Measurements from ENCODE around the gene TNFRSF8.

Gene TNFRSF8

DNA sequence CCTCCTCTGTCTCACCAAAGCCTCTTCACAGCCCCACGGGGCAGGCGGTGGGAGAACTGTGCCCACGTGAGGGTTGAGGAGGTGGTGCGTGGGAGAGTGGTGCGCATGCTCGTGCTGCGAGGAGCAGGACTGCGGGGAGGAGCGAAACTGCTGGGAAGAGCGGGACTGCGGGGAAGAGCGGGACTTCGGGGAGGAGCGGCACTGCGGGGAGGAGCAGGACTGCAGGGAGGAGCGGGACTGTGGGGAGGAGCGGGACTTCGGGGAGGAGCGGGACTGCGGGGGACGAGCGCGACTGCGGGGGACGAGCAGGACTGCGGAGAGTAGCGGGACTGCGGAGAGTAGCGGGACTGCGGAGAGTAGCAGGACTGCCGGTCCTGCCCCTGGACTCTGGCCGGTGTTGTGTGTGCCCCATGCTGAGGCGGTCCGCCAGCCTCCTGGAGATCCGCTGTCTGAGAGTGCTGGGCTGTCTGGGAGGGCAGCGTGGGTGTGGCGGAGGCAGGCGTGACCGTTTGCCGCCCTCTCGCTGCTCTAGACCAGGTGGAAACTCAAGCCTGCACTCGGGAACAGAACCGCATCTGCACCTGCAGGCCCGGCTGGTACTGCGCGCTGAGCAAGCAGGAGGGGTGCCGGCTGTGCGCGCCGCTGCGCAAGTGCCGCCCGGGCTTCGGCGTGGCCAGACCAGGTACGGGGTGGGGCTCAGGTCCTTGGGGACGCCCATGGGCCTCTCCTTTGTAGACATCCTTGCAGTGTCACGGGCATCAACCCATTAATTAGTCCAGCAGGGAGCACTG is 128.3 kb downstream of the TNFRSF8 start:
- Histone ChIP-seq H3K4me3 (ENCODE audit: insufficient read depth, low read length, poor library complexity, severe bottlenecking) (no peak overlapping the region), H3K9me3 (ENCODE audit: insufficient read depth, low read length) (no peaks in the 10 kb centered on the region), H3K36me3 (ENCODE audit: low read length) (no peaks in the 10 kb centered on the region), H3K9ac (ENCODE audit: low read length) (no peak overlapping the region), H3F3A (ENCODE audit: insufficient read depth) (no peaks in the 10 kb centered on the region), H4K20me1 (ENCODE audit: low read depth, low read length) (no peaks in the 10 kb centered on the region), H3K79me2 (ENCODE audit: insufficient read depth, low read length) (no peaks in the 10 kb centered on the region), H2AFZ (ENCODE audit: low read depth, low read length, severe bottlenecking) (no peak overlapping the region), H3K27me3 (ENCODE audit: low read length) (no peaks in the 10 kb centered on the region), H3K9me2 (replicated peaks; ENCODE audit: insufficient read depth, low read length) (no peaks in the 10 kb centered on the region), H3K27ac (ENCODE audit: low read depth, low read length) (no peak overlapping the region), H3K4me2 (ENCODE audit: low read depth, low read length, poor library complexity, severe bottlenecking) (no peak overlapping the region)
- TF ChIP-seq EZH2phosphoT487 (conservative IDR thresholded peaks at IDR 0.05; ENCODE audit: low read length) = no peak
- TF ChIP-seq, protein P1, sequence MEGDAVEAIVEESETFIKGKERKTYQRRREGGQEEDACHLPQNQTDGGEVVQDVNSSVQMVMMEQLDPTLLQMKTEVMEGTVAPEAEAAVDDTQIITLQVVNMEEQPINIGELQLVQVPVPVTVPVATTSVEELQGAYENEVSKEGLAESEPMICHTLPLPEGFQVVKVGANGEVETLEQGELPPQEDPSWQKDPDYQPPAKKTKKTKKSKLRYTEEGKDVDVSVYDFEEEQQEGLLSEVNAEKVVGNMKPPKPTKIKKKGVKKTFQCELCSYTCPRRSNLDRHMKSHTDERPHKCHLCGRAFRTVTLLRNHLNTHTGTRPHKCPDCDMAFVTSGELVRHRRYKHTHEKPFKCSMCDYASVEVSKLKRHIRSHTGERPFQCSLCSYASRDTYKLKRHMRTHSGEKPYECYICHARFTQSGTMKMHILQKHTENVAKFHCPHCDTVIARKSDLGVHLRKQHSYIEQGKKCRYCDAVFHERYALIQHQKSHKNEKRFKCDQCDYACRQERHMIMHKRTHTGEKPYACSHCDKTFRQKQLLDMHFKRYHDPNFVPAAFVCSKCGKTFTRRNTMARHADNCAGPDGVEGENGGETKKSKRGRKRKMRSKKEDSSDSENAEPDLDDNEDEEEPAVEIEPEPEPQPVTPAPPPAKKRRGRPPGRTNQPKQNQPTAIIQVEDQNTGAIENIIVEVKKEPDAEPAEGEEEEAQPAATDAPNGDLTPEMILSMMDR (IDR thresholded peaks at IDR 0.05; ENCODE audit: insufficient read depth, low read length, poor library complexity, severe bottlenecking) = no peak

Measured in SU-DHL-6 (cell line).